CD14-positive monocyte (primary cell): ENCODE measurements around the gene DRD2. TPM values are rescaled to one million over a fixed set of nuclear protein-coding genes. Genes with fewer than 3 reads are reported as not detected.

Experiments used
- DNase-seq, 3 donors: peaks; one replicate each; pipeline ENCODE4 v3.0.0-alpha.2; 2011 to 2022
- H2AFZ ChIP-seq: 2 replicates; pipeline ENCODE4 v1.6.0; 2012; ENCODE audit warnings: mild to moderate bottlenecking, low read depth, low read length, inconsistent platforms; ENCODE audit not compliant: insufficient read depth, poor library complexity, severe bottlenecking
- H3K27ac ChIP-seq, 2 donors: 1 replicate in 1 of 2; 2 replicates in 1 of 2; pipeline ENCODE4 v1.5.1; 2012 to 2013; ENCODE audit warnings: low read length in 2 of 2, control low read depth in 1 of 2, inconsistent platforms in 1 of 2, low read depth in 1 of 2, mild to moderate bottlenecking in 1 of 2
- H3K27me3 ChIP-seq, 2 donors: one replicate each; pipeline versions ENCODE4 v1.6.0 to v1.6.1; 2011 to 2013; ENCODE audit warnings: low read length in 2 of 2; ENCODE audit not compliant: control insufficient read depth in 2 of 2, insufficient read depth in 2 of 2
- H3K36me3 ChIP-seq, 2 donors: replicated peaks in 1 of 2; 1 replicate in 1 of 2; 2 replicates in 1 of 2; pipeline versions ENCODE4 v1.5.1 to v1.6.1; 2012 to 2013; ENCODE audit warnings: low read length in 2 of 2, control low read depth in 1 of 2, inconsistent platforms in 1 of 2, mild to moderate bottlenecking in 1 of 2; ENCODE audit not compliant: insufficient read depth in 2 of 2, control insufficient read depth in 1 of 2
- H3K4me1 ChIP-seq, 2 donors: 1 replicate in 1 of 2; 2 replicates in 1 of 2; pipeline versions ENCODE4 v1.5.1 to v1.6.1; 2012 to 2013; ENCODE audit warnings: low read length in 2 of 2, control low read depth in 1 of 2, inconsistent platforms in 1 of 2, mild to moderate bottlenecking in 1 of 2, moderate library complexity in 1 of 2; ENCODE audit not compliant: insufficient read depth in 2 of 2, control insufficient read depth in 1 of 2
- H3K4me2 ChIP-seq: replicated peaks from 2 replicates; pipeline ENCODE3; 2012; ENCODE audit warnings: low read length, moderate library complexity, mild to moderate bottlenecking; ENCODE audit not compliant: poor library complexity, severe bottlenecking; ENCODE audit errors: extremely low read depth
- H3K4me3 ChIP-seq, 3 experiments: fragments of 200-600 bp in 1 of 3; sonication (generic) in 1 of 3; replicated peaks in 1 of 3; 1 replicate in 2 of 3; 2 replicates in 1 of 3; pipeline ENCODE4 v1.5.1; 2011 to 2013; ENCODE audit warnings: low read length in 3 of 3, mild to moderate bottlenecking in 3 of 3, control low read depth in 2 of 3, low read depth in 2 of 3, inconsistent platforms in 1 of 3, moderate library complexity in 1 of 3
- H3K79me2 ChIP-seq: 2 replicates; pipeline ENCODE4 v1.6.0; 2012; ENCODE audit warnings: mild to moderate bottlenecking, control low read depth, inconsistent platforms, low read length, moderate library complexity; ENCODE audit not compliant: insufficient read depth
- H3K9ac ChIP-seq: 2 replicates; pipeline ENCODE4 v1.6.0; 2017; ENCODE audit warnings: low read length, mild to moderate bottlenecking; ENCODE audit not compliant: insufficient read depth, poor library complexity, severe bottlenecking
- H3K9me3 ChIP-seq, 2 donors: replicated peaks in 1 of 2; 1 replicate in 1 of 2; 2 replicates in 1 of 2; pipeline versions ENCODE4 v1.5.1 to v1.6.1; 2012 to 2013; ENCODE audit warnings: low read length in 2 of 2, control low read depth in 1 of 2; ENCODE audit not compliant: control insufficient read depth in 1 of 2, insufficient read depth in 1 of 2
- H4K20me1 ChIP-seq: 2 replicates; pipeline ENCODE4 v1.6.0; 2012; ENCODE audit warnings: mild to moderate bottlenecking, low read length, control low read depth, moderate library complexity; ENCODE audit not compliant: insufficient read depth
- H3K27ac Mint-ChIP-seq, 7 donors: one replicate each; pipeline ENCODE4 v1.8.0; 2020; ENCODE audit warnings: mild to moderate bottlenecking in 7 of 7, mixed read lengths in 7 of 7, moderate library complexity in 6 of 7, inconsistent platforms in 2 of 7
- H3K27me3 Mint-ChIP-seq, 3 donors: one replicate each; pipeline ENCODE4 v1.8.0; 2021 to 2022; ENCODE audit warnings: low read depth in 3 of 3, mild to moderate bottlenecking in 3 of 3, mixed read lengths in 3 of 3, moderate library complexity in 3 of 3, inconsistent platforms in 1 of 3
- H3K36me3 Mint-ChIP-seq, 2 donors: one replicate each; pipeline ENCODE4 v1.8.0; 2020; ENCODE audit warnings: mixed read lengths in 2 of 2, inconsistent platforms in 1 of 2, mild to moderate bottlenecking in 1 of 2
- H3K4me1 Mint-ChIP-seq: one replicate; pipeline ENCODE4 v1.8.0; 2020; ENCODE audit warnings: mild to moderate bottlenecking, mixed read lengths
- H3K4me3 Mint-ChIP-seq, 2 donors: one replicate each; pipeline ENCODE4 v1.8.0; 2020; ENCODE audit warnings: mild to moderate bottlenecking in 2 of 2, mixed read lengths in 2 of 2, moderate library complexity in 1 of 2
- H3K9me3 Mint-ChIP-seq, 7 donors: one replicate each; pipeline ENCODE4 v1.8.0; 2020 to 2022; ENCODE audit warnings: mixed read lengths in 7 of 7, mild to moderate bottlenecking in 6 of 7, moderate library complexity in 6 of 7, inconsistent platforms in 2 of 7
- WGBS: methylation state at CpG from one replicate; pipeline ENCODE4 v1.1.5; 2013; ENCODE audit warnings: missing lambda C conversion rate; ENCODE audit not compliant: insufficient coverage; 5-methylcytosine and 5-hydroxymethylcytosine counted together
- intact Hi-C, 2 donors: fragments of 100-400 bp; cut with micrococcal nuclease; formaldehyde crosslinking; loops; one replicate each; pipeline versions ENCODE4 v1.15.0 to v1.15.1; 2023
- polyA plus RNA-seq, 3 donors: library from polyadenylated mRNA; depleted of rRNA in 1 of 3; unstranded in 2 of 3; stranded (reverse) in 1 of 3; fragments of 300-500 nt in 2 of 3; fragments of >200 nt in 1 of 3; fragmentation: Illumina TruSeq in 2 of 3; gene quantifications; 1 replicate in 2 of 3; 2 replicates in 1 of 3; pipeline ENCODE4 v1.2.3, GENCODE V29; 2012 to 2021
- TF ChIP-seq, protein P1 (sequence below): fragments of 200-600 bp; IDR thresholded peaks from one replicate; pipeline ENCODE4 v1.8.0; 2022; ENCODE audit warnings: antibody characterized with exemption, mild to moderate bottlenecking

Gene DRD2
- polyA plus RNA-seq, 3 donors, result not detected

- Histone ChIP-seq H3K27me3 (no peaks in the 10 kb centered on the region), H3K9me3 (no peaks in the 10 kb centered on the region), H3K4me1 (no peaks in the 10 kb centered on the region), H3K27ac (no peak overlapping the region), H2AFZ (no peak overlapping the region), H3K36me3 (no peaks in the 10 kb centered on the region), H3K4me2 (no peak overlapping the region), H3K79me2 (no peaks in the 10 kb centered on the region), H4K20me1 (no peaks in the 10 kb centered on the region), H3K4me3 (no peak overlapping the region), H3K9ac (no peak overlapping the region)
- Mint-ChIP-seq H3K9me3 (peaks cover 0 to 3% (median 0%) of the 10 kb centered on the region in 7 donors), H3K4me1 (no peaks in the 10 kb centered on the region), H3K4me3 (no peak overlapping the region), H3K27ac (no peak overlapping the region), H3K27me3 (peaks cover 2 to 15% (median 3%) of the 10 kb centered on the region in 3 donors), H3K36me3 (no peaks in the 10 kb centered on the region)
- TF ChIP-seq, protein P1, sequence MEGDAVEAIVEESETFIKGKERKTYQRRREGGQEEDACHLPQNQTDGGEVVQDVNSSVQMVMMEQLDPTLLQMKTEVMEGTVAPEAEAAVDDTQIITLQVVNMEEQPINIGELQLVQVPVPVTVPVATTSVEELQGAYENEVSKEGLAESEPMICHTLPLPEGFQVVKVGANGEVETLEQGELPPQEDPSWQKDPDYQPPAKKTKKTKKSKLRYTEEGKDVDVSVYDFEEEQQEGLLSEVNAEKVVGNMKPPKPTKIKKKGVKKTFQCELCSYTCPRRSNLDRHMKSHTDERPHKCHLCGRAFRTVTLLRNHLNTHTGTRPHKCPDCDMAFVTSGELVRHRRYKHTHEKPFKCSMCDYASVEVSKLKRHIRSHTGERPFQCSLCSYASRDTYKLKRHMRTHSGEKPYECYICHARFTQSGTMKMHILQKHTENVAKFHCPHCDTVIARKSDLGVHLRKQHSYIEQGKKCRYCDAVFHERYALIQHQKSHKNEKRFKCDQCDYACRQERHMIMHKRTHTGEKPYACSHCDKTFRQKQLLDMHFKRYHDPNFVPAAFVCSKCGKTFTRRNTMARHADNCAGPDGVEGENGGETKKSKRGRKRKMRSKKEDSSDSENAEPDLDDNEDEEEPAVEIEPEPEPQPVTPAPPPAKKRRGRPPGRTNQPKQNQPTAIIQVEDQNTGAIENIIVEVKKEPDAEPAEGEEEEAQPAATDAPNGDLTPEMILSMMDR, result no peak
- no peak for DNase-seq
- intact Hi-C loops, result no loop called here
- WGBS, result no CpG with 5 or more reads among the region's 1 CpG
Measured at GRCh38 chr11:113506893-113507292, 31.7 kb upstream of the DRD2 start.

DNA sequence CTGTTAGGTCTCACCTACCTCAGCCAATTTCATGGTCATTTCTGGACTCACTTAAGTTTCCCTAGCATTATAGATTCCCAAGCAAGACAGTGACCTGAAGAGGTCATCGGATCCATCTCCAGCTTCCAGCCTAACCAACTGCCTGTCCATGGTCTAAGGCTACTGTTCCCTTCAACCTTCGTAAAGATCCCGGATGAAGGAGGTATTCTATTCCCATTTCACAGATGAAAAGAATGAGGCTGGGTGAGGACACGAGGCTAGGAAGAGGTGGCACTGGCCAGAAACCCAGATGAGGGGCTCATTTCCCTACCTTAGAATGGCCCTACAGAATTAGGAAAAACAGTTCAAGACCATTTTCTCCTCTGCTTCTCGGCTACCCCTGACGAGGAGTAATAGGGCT is 31.3 kb upstream of the DRD2 start:
- no peak overlapping the region for H3K4me3 Mint-ChIP-seq
- no peaks in the 10 kb centered on the region for H3K36me3 ChIP-seq
- H3K4me1 ChIP-seq, result no peaks in the 10 kb centered on the region
- H3K9me3 ChIP-seq, result no peaks in the 10 kb centered on the region
- H3K36me3 Mint-ChIP-seq, result no peaks in the 10 kb centered on the region
- H3K79me2 ChIP-seq, result no peaks in the 10 kb centered on the region
- H3K4me3 ChIP-seq, result no peak overlapping the region
- intact Hi-C loops, result no loop called here
- no peak for DNase-seq
- no peaks in the 10 kb centered on the region for H4K20me1 ChIP-seq
- no peaks in the 10 kb centered on the region for H3K27me3 ChIP-seq
- no peak overlapping the region for H3K4me2 ChIP-seq
- H3K9ac ChIP-seq, result no peak overlapping the region
- peaks cover 0 to 1% (median 0%) of the 10 kb centered on the region in 7 donors for H3K9me3 Mint-ChIP-seq
- H2AFZ ChIP-seq, result no peak overlapping the region
- peaks cover 2 to 15% (median 3%) of the 10 kb centered on the region in 3 donors for H3K27me3 Mint-ChIP-seq
- TF ChIP-seq, protein P1, result no peak
- no peak overlapping the region for H3K27ac Mint-ChIP-seq
- 0% methylated on average over 1 of the region's 6 CpGs for WGBS
- no peak overlapping the region for H3K27ac ChIP-seq
- no peaks in the 10 kb centered on the region for H3K4me1 Mint-ChIP-seq
